ENCODE results near the gene PDXK.
"Not testable (repeated sequence)": the region's sequence is repeated elsewhere in the genome, so short reads cannot be mapped to it uniquely, and the experiment has no call there.

The PDXK gene

DNA sequence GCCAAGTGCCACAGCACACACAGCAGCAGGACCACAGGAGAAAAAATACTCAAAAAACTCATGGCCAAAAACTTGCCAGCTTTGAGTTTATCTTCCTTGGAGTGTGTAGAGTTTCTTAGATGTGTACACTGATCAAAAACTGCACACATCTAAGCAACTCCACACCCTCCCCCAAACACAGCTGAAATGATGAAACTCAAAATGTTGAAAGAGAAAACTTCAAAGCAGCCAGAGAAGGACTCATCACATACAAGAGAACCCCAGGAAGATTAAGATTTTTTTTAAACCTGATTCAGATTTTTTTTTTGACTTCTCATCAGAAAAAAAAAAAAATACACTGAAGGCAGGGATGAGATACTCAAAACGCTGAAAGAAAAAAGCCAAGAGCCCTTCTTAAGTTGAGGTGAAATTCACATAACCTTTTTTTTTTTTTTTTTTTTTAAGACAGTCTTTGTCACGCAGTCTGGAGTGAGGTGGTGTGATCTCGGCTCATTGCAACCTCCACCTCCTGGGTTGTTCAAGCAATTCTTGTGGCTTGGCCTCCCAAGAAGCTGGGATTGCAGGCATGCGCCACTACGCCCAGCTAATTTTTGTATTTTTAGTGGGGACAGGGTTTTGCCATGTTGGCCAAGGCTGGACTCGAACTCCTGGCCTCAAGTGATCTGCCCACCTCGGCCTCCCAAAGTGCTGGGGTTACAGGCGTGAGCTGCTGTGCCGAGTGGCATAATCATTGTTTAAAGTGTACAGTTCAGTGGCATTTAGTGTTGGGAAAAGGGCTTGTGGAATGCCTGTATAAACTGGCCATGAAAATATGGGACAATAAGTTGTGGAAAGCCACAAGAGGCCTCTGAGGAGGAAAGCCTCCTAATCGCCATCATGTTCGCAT, 20.9 kb upstream of the PDXK start:
- no peak for DNase-seq (ENCODE audit: low read depth in 2 of 2)

DNA sequence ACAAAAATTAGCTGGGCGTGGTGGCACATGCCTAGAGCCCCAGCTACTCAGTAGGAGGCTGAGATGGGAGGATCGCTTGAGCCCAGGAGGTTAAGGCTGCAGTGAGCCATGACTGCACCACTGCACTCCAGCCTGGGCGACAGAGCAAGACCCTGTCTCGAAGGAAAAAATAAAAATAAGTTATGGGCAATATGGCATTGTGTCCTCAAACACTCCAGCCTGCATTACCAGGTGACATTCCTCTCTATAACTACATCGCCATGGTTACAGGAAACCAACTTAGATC, 19.5 kb upstream of the PDXK start:
- DNase-seq (ENCODE audit: low read depth in 2 of 2), result not testable (repeated sequence)

- DNase-seq (ENCODE audit: low read depth in 2 of 2), result no peak
Measured at GRCh38 chr21:43699933-43700599, 18.9 kb upstream of the PDXK start.

DNA sequence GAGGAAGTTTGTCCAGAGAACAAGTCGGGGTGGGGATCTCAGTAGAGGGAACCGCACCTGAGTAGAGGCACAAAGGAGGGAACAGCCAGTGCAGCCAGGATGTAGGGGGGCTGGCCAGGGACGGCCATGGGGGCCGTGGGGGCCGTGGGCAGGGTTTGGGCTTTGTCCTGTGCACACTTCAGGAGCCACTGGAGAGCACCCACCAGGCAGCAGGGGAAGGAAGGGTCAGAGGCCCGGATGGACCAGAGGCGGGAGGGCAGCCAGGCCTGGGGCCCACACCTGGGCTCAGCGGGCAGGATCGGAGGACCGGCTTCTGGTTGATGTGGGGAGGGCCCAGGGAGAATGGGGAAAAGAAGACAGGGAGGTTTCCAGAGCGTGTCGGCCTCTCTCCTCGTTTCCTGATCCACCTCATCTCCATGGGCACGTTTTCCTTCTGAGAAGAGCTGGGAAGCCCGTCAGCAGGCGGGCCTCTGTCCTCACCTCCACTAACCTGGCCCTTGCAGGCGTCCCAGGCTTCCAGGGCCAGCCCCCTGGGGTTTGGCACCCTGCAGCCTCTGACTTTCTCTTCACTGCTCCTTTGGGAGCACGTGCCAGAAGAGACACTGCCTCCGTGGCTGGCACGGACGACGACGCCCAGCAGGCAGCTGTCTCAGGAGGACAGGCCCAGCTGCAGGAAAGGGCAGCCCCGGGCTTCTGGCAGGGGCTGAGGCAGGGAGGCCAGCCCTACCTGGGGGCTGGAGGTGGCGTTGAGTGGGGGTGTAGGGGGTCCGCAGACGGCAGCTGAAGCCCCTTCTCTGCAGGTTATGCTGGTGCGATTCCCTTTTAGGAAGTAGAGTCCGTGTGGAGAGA, 16.8 kb upstream of the PDXK start:
- no peak for DNase-seq (ENCODE audit: low read depth in 2 of 2)

- no peak for DNase-seq (ENCODE audit: low read depth in 2 of 2)
Measured at GRCh38 chr21:43702785-43703034, 16.2 kb upstream of the PDXK start.

DNA sequence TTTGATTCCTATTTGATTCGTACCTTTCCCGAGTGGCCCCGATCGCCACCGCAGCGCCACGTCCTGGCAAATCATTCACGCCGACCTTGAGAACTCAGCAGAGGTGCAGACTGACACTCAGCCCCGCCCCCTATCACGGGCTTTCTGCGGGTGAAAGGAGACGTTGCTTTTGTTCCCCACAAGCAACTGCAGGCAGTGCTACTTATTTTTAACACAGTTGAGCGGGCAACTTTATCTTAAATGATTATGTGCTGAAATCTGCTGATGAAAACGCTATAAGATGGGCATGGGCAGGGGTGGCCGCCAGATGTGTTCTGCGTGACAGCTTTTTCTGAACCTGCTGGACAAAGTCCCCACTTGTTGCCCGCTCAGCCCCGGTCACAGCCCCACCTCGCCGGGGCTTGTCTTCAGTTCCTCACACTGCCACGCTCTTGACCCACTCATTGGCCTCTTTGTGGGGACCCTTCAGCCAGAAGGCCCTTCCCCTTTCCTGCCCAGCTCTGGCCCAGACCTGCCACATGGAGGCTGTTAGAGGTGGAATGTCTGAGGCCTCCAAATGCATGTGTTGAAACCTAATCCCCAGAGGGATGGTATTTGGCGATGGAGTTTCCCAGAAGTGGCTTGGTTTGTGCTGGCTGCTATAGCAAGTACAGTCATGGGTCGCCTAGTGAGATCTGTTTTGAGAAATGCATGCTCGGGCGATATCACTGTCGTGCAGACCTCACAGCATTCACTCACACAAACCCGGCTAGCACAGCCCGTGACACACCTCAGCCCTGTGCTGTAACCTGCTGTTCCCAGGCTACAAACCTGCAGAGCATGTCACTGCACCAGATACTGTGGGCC, 15.7 kb upstream of the PDXK start:
- no peak for DNase-seq (ENCODE audit: low read depth in 2 of 2)

DNA sequence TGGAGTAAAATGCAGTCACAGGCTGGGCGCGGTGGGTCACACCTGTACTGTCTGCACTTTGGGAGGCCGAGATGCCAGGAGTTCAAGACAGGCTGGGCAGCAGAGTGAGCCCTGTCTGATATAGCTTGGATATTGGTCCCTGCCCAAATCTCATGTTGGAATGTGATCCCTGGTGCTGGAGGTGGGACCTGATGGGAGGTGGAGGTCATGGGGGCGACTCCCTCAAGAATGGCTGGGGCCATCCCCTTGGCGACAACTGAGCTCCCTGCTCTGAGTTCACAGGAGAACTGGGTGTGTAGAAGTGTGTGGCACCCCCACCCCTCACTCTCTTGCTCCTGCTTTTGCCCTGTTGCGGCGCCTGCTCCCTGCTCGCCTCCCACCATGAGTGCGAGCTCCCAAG, 11.5 kb upstream of the PDXK start:
- DNase-seq (ENCODE audit: low read depth in 2 of 2), result no peak

DNA sequence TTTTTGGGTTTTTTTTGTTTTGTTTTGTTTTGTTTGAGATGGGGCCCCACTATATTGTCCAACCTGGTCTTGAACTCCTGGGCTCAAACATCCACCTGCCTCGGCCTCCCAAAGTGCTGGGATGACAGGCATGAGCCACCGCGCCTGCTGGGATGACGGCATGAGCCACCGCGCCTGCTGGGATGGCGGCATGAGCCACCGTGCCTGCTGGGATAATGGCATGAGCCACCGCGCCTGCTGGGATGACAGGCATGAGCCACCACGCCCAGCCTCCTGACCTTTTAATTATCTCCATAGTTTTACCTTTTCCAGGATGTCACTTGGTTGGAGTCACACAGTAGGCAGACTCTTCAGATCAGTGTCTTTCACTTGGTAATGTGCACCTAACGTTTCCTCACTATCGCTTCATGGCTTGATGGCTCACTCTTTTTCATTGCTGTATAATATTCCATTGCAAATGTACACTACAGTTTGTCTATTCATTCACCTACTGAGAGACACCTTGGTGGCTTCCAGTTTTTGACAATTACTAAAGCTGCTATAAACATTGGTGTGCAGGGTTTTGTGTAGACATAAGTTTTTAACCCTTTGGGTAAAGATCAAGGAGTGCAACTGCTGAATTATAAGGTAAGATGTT, 10.1 kb upstream of the PDXK start:
- no peak for DNase-seq (ENCODE audit: low read depth in 2 of 2)

GRCh38 chr21:43712268-43712942, 6.5 kb upstream of the PDXK start:
- no peak for DNase-seq (ENCODE audit: low read depth in 2 of 2)

DNA sequence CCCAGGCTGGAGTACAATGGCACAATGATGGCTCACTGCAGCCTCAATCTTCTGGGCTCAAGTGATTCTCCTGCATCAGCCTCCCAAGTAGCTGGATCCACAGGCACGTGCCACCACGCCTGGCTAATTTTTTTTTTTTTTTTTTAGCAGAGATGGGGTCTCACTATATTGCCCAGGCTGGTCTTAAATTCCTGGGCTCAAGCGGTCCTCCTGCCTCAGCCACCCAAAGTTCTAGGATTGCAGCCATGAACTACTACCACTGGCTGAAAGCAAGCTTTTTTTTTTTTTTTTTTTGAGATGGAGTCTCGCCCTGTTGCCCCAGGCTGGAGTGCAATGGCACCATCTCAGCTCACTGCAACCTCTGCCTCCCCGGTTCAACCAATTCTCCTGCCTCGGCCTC, 5.8 kb upstream of the PDXK start:
- DNase-seq (ENCODE audit: low read depth in 2 of 2), result not testable (repeated sequence)

- DNase-seq (ENCODE audit: low read depth in 2 of 2), result no peak
Measured at GRCh38 chr21:43716376-43717165, 2.4 kb upstream of the PDXK start.

- DNase-seq (ENCODE audit: low read depth in 2 of 2), result no peak
Measured at GRCh38 chr21:43717166-43717853, 1.6 kb upstream of the PDXK start.

- DNase-seq (ENCODE audit: low read depth in 2 of 2), result no peak
Measured at GRCh38 chr21:43717967-43718871, 710 bp upstream of the PDXK start.

DNA sequence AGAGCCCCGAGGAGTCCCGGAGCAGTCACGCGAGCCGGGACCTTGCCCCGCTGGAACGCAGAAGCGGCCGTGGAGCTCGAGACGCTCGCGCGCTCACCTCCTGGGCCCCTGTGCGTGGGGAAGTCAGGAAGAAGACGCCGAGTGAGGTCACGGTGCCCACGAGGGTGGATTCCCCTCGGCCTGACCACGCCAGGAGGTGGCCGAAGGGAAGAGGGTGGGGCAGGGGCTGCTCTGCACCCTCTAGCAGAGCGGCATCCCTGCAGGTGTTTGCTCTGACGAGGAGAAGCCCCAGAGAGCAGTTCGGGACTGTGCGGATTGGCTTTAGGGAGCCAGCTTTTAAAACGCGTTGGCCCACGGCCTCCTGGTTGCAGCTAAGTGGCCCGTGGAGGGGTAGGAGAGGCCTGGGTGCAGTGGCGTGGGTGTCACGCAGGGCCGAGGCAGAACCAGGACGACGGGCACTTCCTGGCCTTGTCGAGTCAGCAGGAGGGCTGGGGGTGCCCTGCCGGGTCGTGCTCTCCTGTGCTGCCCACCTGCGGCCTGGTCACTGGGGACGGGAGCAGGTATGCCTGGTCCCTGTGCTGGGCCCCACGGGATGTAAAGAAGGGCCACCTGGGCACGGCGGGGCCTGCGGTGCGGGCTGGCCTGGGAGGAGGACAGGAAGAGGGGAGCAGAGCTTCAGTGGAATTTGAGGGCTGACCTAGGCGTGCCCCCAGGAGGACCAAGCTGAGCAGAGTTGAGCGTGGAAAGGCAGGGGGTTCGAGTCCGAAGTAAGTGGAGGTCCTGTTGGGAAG, 1.0 kb downstream of the PDXK start:
- DNase-seq (ENCODE audit: low read depth in 2 of 2), result no peak

DNA sequence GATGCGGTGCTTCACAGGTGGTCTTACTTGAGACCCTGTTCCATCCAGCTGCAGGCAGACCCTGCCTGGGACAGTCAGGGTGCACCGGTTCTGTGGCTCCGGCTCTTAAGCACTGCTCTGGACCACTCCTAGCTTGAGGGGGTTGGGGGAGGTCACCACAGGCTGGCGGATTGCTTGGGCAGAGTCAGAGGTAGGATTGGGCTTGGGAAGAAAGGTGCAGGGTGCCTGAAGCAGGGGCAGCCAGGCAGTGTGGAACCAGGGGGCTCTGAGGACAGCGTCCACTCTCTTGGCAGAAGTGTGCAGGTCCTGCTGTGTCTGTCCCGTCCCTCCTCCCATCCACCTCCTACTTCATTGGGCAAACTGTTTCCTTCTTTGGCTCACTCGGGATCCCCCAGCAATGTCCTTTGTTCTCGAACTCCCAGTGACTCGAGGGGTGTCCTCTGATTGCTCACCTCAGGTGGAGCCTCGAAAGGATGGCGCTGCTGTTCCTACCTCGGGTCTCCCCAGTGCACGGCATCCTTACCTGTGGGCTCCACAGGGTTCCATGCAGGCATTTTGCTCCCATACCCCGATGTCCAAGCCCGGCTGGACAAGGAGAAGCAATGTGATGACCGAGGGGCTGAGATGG, 1.7 kb downstream of the PDXK start:
- DNase-seq (ENCODE audit: low read depth in 2 of 2), result no peak

DNA sequence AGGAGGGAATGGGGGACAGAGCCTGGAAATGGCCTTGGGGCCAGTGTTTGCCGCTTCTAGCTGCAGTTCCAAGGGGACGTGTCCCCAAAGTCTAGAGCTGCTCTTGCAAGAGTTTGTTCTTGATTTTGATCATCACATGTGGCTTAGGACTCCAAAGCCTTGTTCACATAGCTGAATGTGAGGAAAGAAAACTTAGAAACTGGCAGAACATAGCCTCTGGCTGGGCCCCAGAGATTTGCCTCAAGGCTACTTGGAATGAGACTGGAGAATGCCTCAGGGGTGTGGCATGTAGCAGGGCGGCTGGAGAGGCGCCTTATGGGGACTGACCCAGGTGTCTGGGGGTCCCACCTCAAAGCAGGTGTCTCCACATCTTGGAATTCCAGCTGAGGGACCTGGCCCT, 2.3 kb downstream of the PDXK start:
- no peak for DNase-seq (ENCODE audit: low read depth in 2 of 2)

DNA sequence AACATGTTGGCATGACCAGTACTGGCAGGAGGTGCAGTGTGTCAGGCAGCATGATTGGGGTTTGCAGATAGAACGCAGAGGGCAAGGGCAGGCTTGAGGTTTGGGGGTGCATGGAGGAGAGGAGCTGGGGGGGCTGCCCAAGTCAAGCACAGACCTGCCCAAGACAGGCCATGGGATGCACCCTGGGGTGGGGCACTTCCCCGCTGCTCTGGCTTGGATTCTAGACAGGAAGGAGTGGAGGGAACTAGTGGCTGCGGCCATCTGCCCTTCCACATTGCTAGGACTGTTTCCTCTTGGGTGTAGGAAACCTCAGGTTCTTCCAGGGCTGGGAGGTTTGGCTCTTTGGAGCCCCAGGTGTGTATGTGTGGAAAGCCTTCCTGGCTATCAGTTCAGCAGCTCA, 3.0 kb downstream of the PDXK start:
- no peak for DNase-seq (ENCODE audit: low read depth in 2 of 2)
